Motor neuron (in vitro differentiated cells): ENCODE results near the gene SCAANT1. TPM values are rescaled to one million over a fixed set of nuclear protein-coding genes. Genes with fewer than 3 reads are reported as not detected.

Source experiments
- ATAC-seq, 8 experiments: fragments of 200-7000 bp; cut with Tn5 transposase; replicated peaks in 6 of 8; 2 replicates each; pipeline ENCODE4 v1.8.0; 2021; ENCODE audit warnings: mild to moderate bottlenecking in 8 of 8, moderate library complexity in 8 of 8
- H3K27ac ChIP-seq, 2 donors: fragments of 250-450 bp; sonication (Bioruptor Pico); 2 replicates each; pipeline ENCODE4 v1.9.0; 2021; ENCODE audit warnings: antibody characterized with exemption in 2 of 2, mild to moderate bottlenecking in 2 of 2, moderate library complexity in 1 of 2
- H3K4me1 ChIP-seq, 2 donors: fragments of 250-450 bp; sonication (Bioruptor Pico); replicated peaks in 1 of 2; 2 replicates each; pipeline ENCODE4 v1.6.1; 2021; ENCODE audit warnings: antibody characterized with exemption in 2 of 2, mild to moderate bottlenecking in 2 of 2, moderate library complexity in 1 of 2
- H3K4me3 ChIP-seq, 5 donors: fragments of 250-450 bp; sonication (Bioruptor Pico); 2 replicates each; pipeline ENCODE4 v1.9.0; 2021; ENCODE audit warnings: antibody characterized with exemption in 5 of 5, mild to moderate bottlenecking in 5 of 5, moderate library complexity in 4 of 5
- WGBS, 10 experiments: fragments of 450-650 bp; shearing (Covaris generic); methylation state at CpG; one replicate each; pipeline ENCODE4 v1.0.0; 2022; 5-methylcytosine and 5-hydroxymethylcytosine counted together
- in situ Hi-C, 9 experiments: fragments of 400-800 bp; cut with MboI; loops; one replicate each; pipeline ENCODE4 v1.15.0; 2021; ENCODE audit warnings: low sequenced_read_pairs in 9 of 9, low pct_unique_long_range_greater_than_20kb in 2 of 9; ENCODE audit not compliant: unreplicated experiment in 9 of 9
- total RNA-seq, 8 experiments: library from RNA; unstranded; fragments of 300-600 nt; gene quantifications; 2 replicates each; pipeline versions ENCODE4 v1.2.3 to v1.2.4, GENCODE V29; 2022

The SCAANT1 gene
- total RNA-seq, 8 experiments from 2014 or later, result 11.4 to 12.1 TPM; not detected in 6

- 53 to 100% (median 85%) methylated on average over 1 to 3 of the region's 3 CpGs for WGBS, 10 experiments
- H3K4me1 ChIP-seq, result peaks cover 12% of the 10 kb centered on the region in 2 donors
- ATAC-seq, result peak in 3 of 8 experiments; percentile 24 to 82 (median 55)
- H3K4me3 ChIP-seq, result no peak overlapping the region
- no peak overlapping the region for H3K27ac ChIP-seq
- in situ Hi-C loops, result no loop called here
These were observed 34.3 kb downstream of the SCAANT1 start for GRCh38 chr3:63877737-63878393.

GRCh38 chr3:63876260-63876659, 35.9 kb downstream of the SCAANT1 start:
- 25 to 80% (median 68%) methylated on average over 2 to 3 of the region's 3 CpGs for WGBS, 10 experiments
- in situ Hi-C loops, result no loop called here
- Histone ChIP-seq H3K4me1 (peaks cover 12% of the 10 kb centered on the region in 2 donors), H3K27ac (no peak overlapping the region), H3K4me3 (no peak overlapping the region)
- no peak for ATAC-seq

- Histone ChIP-seq H3K27ac (no peak overlapping the region), H3K4me3 (no peak overlapping the region), H3K4me1 (peaks cover 15 to 18% of the 10 kb centered on the region in 2 donors)
- ATAC-seq, result no peak
- in situ Hi-C loops, result no loop called here
- WGBS, 10 experiments, result 50 to 100% (median 90%) methylated on average over 1 to 2 of the region's 2 CpGs; no CpG with 5 or more reads in 3 of the 10 experiments
These were observed 36.7 kb downstream of the SCAANT1 start for GRCh38 chr3:63875510-63875909.

- H3K4me1 ChIP-seq, result peaks cover 15 to 25% of the 10 kb centered on the region in 2 donors
- no peak overlapping the region for H3K4me3 ChIP-seq
- no peak overlapping the region for H3K27ac ChIP-seq
- no peak for ATAC-seq
- in situ Hi-C loops, result no loop called here
- 70 to 100% (median 100%) methylated on average over 1 to 3 of the region's 3 CpGs; no CpG with 5 or more reads in 2 of the 10 experiments for WGBS, 10 experiments
These were observed 37.4 kb downstream of the SCAANT1 start for GRCh38 chr3:63874769-63875168.

- in situ Hi-C loops, result no loop called here
- Histone ChIP-seq H3K4me3 (no peak overlapping the region), H3K27ac (no peak overlapping the region), H3K4me1 (peaks cover 3 to 20% of the 10 kb centered on the region in 2 donors)
- 50 to 100% (median 92%) methylated on average over 1 to 2 of the region's 2 CpGs; no CpG with 5 or more reads in 3 of the 10 experiments for WGBS, 10 experiments
- ATAC-seq, result no peak
These were observed 39.9 kb downstream of the SCAANT1 start for GRCh38 chr3:63872135-63872924.

- 33 to 100% (median 79%) methylated on average over 1 to 2 of the region's 2 CpGs; no CpG with 5 or more reads in 2 of the 10 experiments for WGBS, 10 experiments
- in situ Hi-C loops, result no loop called here
- no peak for ATAC-seq
- peaks cover 3 to 13% of the 10 kb centered on the region in 2 donors for H3K4me1 ChIP-seq
- H3K27ac ChIP-seq, result peak overlapping the region in 1 of 2 donors; percentile 37
- H3K4me3 ChIP-seq, result no peak overlapping the region
These were observed 41.6 kb downstream of the SCAANT1 start for GRCh38 chr3:63870615-63871005.

GRCh38 chr3:63869940-63870614, 42.1 kb downstream of the SCAANT1 start:
- Histone ChIP-seq H3K27ac (peak overlapping the region in 1 of 2 donors; percentile 37), H3K4me3 (no peak overlapping the region), H3K4me1 (peaks cover 3 to 14% of the 10 kb centered on the region in 2 donors)
- in situ Hi-C loops, result no loop called here
- WGBS, 10 experiments, result 7 to 100% (median 87%) methylated on average over 1 to 3 of the region's 3 CpGs; no CpG with 5 or more reads in 2 of the 10 experiments
- ATAC-seq, result peak in 4 of 8 experiments; percentile 63 to 88 (median 79)

GRCh38 chr3:63867225-63867624, 45.0 kb downstream of the SCAANT1 start:
- H3K4me3 ChIP-seq, result no peak overlapping the region
- WGBS, 10 experiments, result 67 to 100% (median 100%) methylated on average over 1 of the region's 1 CpG; no CpG with 5 or more reads in 2 of the 10 experiments
- no peak for ATAC-seq
- peaks cover 8 to 22% of the 10 kb centered on the region in 2 donors for H3K4me1 ChIP-seq
- in situ Hi-C loops, result no loop called here
- H3K27ac ChIP-seq, result no peak overlapping the region

- Histone ChIP-seq H3K4me1 (peaks cover 5 to 12% of the 10 kb centered on the region in 2 donors), H3K27ac (no peak overlapping the region), H3K4me3 (peak overlapping the region; percentile 60 to 84 (median 82))
- 0 to 45% (median 6%) methylated on average over 1 to 3 of the region's 3 CpGs; no CpG with 5 or more reads in 3 of the 10 experiments for WGBS, 10 experiments
- ATAC-seq, result no peak
- in situ Hi-C loops, result no loop called here
These were observed 47.2 kb downstream of the SCAANT1 start for GRCh38 chr3:63864965-63865327.

GRCh38 chr3:63864008-63864964, 47.9 kb downstream of the SCAANT1 start:
- 0 to 20% (median 0%) methylated on average over 1 to 12 of the region's 93 CpGs; no CpG with 5 or more reads in 3 of the 10 experiments for WGBS, 10 experiments
- H3K27ac ChIP-seq, result peak overlapping the region; percentile 91
- H3K4me1 ChIP-seq, result peaks cover 5 to 11% of the 10 kb centered on the region in 2 donors
- peak overlapping the region; percentile 60 to 84 (median 82) for H3K4me3 ChIP-seq
- in situ Hi-C loops, result no loop called here
- ATAC-seq, result peak; percentile 44 to 59 (median 52)

- H3K4me1 ChIP-seq, result peaks cover 5 to 11% of the 10 kb centered on the region in 2 donors
- H3K27ac ChIP-seq, result peak within 1 kb of the TSS; percentile 91
- 0 to 5% (median 0%) methylated on average over 1 to 3 of the region's 98 CpGs; no CpG with 5 or more reads in 6 of the 10 experiments for WGBS, 10 experiments
- ATAC-seq, result peak; percentile 63 to 85 (median 80)
- in situ Hi-C loops, result no loop called here
- H3K4me3 ChIP-seq, result peak within 1 kb of the TSS; percentile 60 to 84 (median 82)
These were observed 48.8 kb downstream of the SCAANT1 start, which contains the start of the genes ATXN7 and THOC7 for GRCh38 chr3:63863150-63864007. Gene ATXN7 (plus strand): TSS chr3:63863867. CDS start chr3:63912599, 48,732 bp downstream. Gene THOC7 (minus strand): TSS chr3:63863805. CDS start chr3:63863790, 15 bp downstream.
